MM.1S (cell line): ENCODE data around the gene CNNM4.

Source experiments
- DNase-seq: peaks from one replicate; pipeline ENCODE4 v3.0.0-alpha.2; 2015
- H2AFZ ChIP-seq: fragments of 300-600 bp; sonication (generic); 2 replicates; pipeline ENCODE4 v1.6.0; 2016; ENCODE audit warnings: antibody characterized with exemption, low read length
- H3F3A ChIP-seq: fragments of 300-600 bp; sonication (generic); 2 replicates; pipeline ENCODE4 v1.6.1; 2016; ENCODE audit warnings: mild to moderate bottlenecking, antibody characterized with exemption, low read length, moderate library complexity, mixed read lengths; ENCODE audit not compliant: insufficient read depth
- H3K27ac ChIP-seq: fragments of 300-600 bp; sonication (generic); 2 replicates; pipeline ENCODE4 v1.5.1; 2016; ENCODE audit warnings: mild to moderate bottlenecking, low read length
- H3K27me3 ChIP-seq: fragments of 300-600 bp; sonication (generic); replicated peaks from 2 replicates; pipeline ENCODE4 v1.6.0; 2016; ENCODE audit warnings: low read length; ENCODE audit not compliant: insufficient read depth
- H3K36me3 ChIP-seq: fragments of 300-600 bp; sonication (generic); replicated peaks from 2 replicates; pipeline ENCODE4 v1.6.1; 2016; ENCODE audit warnings: mild to moderate bottlenecking, low read length, mixed read lengths; ENCODE audit not compliant: insufficient read depth
- H3K4me1 ChIP-seq: fragments of 300-600 bp; sonication (generic); 2 replicates; pipeline ENCODE4 v1.6.1; 2016; ENCODE audit warnings: low read length, mixed read lengths
- H3K4me2 ChIP-seq: fragments of 300-600 bp; sonication (generic); 2 replicates; pipeline ENCODE4 v1.6.0; 2016; ENCODE audit warnings: low read depth, low read length
- H3K4me3 ChIP-seq: fragments of 300-600 bp; sonication (generic); 2 replicates; pipeline ENCODE4 v1.5.1; 2016; ENCODE audit warnings: low read length, mixed read lengths
- H3K79me2 ChIP-seq: fragments of 300-600 bp; sonication (generic); 2 replicates; pipeline ENCODE4 v1.6.1; 2016; ENCODE audit warnings: mixed run types, low read length, mixed read lengths
- H3K9ac ChIP-seq: fragments of 300-600 bp; sonication (generic); 2 replicates; pipeline ENCODE4 v1.6.1; 2016; ENCODE audit warnings: low read length, mixed read lengths
- H3K9me2 ChIP-seq: fragments of 300-600 bp; sonication (generic); replicated peaks from 2 replicates; pipeline ENCODE4 v1.6.1; 2016; ENCODE audit warnings: mild to moderate bottlenecking, low read length, mixed read lengths; ENCODE audit not compliant: insufficient read depth
- H3K9me3 ChIP-seq: fragments of 300-600 bp; sonication (generic); replicated peaks from 2 replicates; pipeline ENCODE4 v1.6.1; 2016; ENCODE audit warnings: mild to moderate bottlenecking, low read length, mixed read lengths; ENCODE audit not compliant: insufficient read depth
- H4K20me1 ChIP-seq: fragments of 300-600 bp; sonication (generic); 2 replicates; pipeline ENCODE4 v1.6.1; 2016; ENCODE audit warnings: mild to moderate bottlenecking, low read length, moderate library complexity, mixed read lengths; ENCODE audit not compliant: insufficient read depth
- EZH2 ChIP-seq: fragments of 300-600 bp; sonication (generic); optimal IDR thresholded peaks from 2 replicates; pipeline ENCODE3; 2017; ENCODE audit warnings: low read depth, mild to moderate bottlenecking, antibody characterized with exemption, low read length, mixed read lengths
- EZH2phosphoT487 ChIP-seq: fragments of 300-600 bp; sonication (generic); IDR thresholded peaks from 2 replicates; pipeline ENCODE4 v1.6.1; 2018; ENCODE audit warnings: antibody characterized with exemption, low read length
- TF ChIP-seq, protein P1 (sequence below): fragments of 300-600 bp; sonication (generic); IDR thresholded peaks from 2 replicates; pipeline ENCODE4 v1.5.1; 2016; ENCODE audit warnings: antibody characterized with exemption, low read length, mixed read lengths

The CNNM4 gene

DNA sequence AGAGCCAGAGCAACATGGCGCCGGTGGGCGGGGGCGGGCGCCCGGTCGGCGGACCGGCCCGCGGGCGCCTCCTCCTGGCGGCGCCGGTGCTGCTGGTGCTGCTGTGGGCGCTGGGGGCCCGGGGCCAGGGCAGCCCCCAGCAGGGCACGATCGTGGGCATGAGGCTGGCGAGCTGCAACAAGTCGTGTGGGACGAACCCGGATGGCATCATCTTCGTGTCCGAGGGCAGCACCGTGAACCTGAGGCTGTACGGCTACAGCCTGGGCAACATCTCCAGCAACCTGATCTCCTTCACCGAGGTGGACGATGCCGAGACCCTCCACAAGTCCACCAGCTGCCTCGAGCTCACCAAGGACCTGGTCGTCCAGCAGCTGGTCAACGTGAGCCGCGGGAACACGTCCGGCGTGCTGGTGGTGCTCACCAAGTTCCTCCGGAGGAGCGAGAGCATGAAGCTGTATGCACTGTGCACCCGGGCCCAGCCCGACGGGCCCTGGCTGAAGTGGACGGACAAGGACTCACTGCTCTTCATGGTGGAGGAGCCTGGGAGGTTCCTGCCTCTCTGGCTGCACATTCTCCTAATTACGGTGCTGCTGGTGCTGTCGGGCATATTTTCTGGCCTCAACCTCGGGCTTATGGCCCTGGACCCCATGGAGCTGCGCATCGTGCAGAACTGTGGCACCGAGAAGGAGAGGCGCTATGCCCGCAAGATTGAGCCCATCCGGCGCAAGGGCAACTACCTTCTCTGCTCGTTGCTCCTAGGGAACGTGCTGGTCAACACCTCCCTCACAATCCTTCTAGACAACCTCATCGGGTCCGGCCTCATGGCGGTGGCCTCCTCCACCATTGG is 507 bp downstream of the CNNM4 start:
- Histone ChIP-seq H2AFZ (peak overlapping the region; percentile 52), H3K4me3 (peak overlapping the region; percentile 73), H3K9me2 (no peaks in the 10 kb centered on the region), H3K4me2 (peak overlapping the region; percentile 93), H3K36me3 (no peaks in the 10 kb centered on the region), H4K20me1 (no peaks in the 10 kb centered on the region), H3K27ac (no peak overlapping the region), H3K4me1 (peaks cover 30% of the 10 kb centered on the region), H3K79me2 (peaks cover 31% of the 10 kb centered on the region), H3K9me3 (no peaks in the 10 kb centered on the region), H3F3A (peaks cover 14% of the 10 kb centered on the region; the same call in 1 of the 2 replicates), H3K27me3 (no peaks in the 10 kb centered on the region), H3K9ac (peak overlapping the region; percentile 50; the same call in 1 of the 2 replicates)
- TF ChIP-seq EZH2phosphoT487 (no peak), EZH2 (no peak)
- TF ChIP-seq, protein P1, sequence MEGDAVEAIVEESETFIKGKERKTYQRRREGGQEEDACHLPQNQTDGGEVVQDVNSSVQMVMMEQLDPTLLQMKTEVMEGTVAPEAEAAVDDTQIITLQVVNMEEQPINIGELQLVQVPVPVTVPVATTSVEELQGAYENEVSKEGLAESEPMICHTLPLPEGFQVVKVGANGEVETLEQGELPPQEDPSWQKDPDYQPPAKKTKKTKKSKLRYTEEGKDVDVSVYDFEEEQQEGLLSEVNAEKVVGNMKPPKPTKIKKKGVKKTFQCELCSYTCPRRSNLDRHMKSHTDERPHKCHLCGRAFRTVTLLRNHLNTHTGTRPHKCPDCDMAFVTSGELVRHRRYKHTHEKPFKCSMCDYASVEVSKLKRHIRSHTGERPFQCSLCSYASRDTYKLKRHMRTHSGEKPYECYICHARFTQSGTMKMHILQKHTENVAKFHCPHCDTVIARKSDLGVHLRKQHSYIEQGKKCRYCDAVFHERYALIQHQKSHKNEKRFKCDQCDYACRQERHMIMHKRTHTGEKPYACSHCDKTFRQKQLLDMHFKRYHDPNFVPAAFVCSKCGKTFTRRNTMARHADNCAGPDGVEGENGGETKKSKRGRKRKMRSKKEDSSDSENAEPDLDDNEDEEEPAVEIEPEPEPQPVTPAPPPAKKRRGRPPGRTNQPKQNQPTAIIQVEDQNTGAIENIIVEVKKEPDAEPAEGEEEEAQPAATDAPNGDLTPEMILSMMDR, result peak; percentile 35
- DNase-seq, result no peak

DNA sequence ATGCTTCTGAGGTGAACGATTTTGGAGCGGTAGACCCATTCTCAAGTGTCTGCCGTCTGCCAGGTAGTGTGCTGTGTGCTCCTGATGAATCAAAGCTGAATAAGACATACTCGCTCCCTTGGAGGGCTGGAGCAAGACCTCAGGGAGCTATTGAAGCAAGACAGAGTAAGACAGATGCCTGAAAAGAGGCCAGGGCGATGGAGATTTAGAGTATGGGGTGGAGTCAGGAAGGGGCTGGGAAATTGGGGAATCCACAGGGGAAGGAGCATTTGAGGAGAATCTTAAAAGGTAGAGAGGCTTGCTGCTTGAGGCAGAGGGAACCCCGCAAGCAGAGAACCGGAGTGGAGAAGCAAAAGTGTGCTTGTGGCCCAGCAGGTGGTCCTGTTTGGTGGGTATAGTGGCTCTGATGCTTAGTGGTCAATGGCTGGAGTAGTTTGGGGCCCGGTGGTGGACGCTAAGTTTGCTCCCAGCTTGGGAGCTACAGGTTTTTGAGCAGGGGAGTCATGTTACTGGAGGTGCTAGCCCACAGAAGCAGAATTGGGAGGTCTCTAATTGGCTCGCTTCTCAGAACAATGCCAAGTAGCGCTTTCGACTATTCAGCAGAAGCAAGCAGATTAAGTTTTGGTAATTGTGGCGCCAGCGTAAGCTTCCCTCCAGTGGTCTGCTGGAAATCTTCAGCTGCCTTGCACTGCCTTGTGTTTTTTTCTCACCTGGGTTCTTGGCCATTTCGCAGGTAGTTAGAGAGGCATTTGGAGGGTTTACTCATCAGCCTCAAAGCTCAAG is 2.0 kb downstream of the CNNM4 start:
- Histone ChIP-seq H3K9me3 (no peaks in the 10 kb centered on the region), H3K36me3 (no peaks in the 10 kb centered on the region), H4K20me1 (no peaks in the 10 kb centered on the region), H3K79me2 (peaks cover 40% of the 10 kb centered on the region), H3K4me1 (peaks cover 30% of the 10 kb centered on the region), H3K9me2 (no peaks in the 10 kb centered on the region), H3K27ac (peak overlapping the region; percentile 1; the same call in 1 of the 2 replicates), H3K4me3 (peak overlapping the region; percentile 73), H3F3A (peaks cover 14% of the 10 kb centered on the region; the same call in 1 of the 2 replicates), H3K4me2 (peak overlapping the region; percentile 93), H3K9ac (peak overlapping the region; percentile 43; the same call in 1 of the 2 replicates), H3K27me3 (no peaks in the 10 kb centered on the region), H2AFZ (peak overlapping the region; percentile 30)
- peak; percentile 57 for DNase-seq
- TF ChIP-seq EZH2phosphoT487, result no peak
- TF ChIP-seq, protein P1, result 0 out of 2 replicates have a peak, but pooled peaks have one; percentile 3
- TF ChIP-seq EZH2, result no peak

DNA sequence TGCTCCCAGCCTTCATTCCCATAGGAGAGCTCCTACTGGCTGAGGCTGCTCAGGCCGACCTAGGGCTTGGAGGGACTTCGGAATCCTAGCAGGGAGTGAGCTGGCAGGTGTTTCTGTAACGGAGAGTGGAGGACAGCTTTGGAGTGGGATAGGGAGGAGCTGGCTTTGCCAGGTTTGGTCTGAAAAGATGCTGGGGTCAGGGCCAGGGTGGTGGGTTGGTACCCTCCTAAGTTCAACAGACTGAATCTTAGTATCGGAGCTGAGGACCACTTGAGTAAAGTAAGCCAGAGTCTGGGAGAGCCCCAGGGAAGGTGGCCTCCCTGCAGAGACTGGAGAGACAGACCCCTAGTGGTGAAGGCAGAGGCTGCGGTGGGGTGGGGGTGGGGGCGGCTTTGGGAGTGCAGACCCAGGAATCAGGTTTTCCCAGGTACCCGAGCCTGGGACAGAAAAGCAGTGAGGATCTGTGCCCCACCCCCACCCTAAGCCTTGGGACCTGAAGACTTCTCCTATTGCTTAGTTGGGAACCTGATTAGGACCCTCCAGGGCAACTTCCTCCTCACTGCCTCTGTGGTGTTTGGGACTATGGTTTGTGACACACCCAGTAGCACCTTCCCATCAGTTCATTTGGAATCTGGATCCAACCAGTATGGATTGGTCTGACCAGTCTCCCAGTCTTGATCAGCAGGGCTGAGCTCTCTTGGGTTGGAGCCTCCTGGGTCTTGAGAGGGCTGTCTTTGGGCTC is 3.0 kb downstream of the CNNM4 start:
- DNase-seq, result no peak
- no peaks in the 10 kb centered on the region for H3K36me3 ChIP-seq
- no peaks in the 10 kb centered on the region for H3K9me3 ChIP-seq
- no peaks in the 10 kb centered on the region for H3K27me3 ChIP-seq
- H3F3A ChIP-seq, result peaks cover 14% of the 10 kb centered on the region; the same call in 1 of the 2 replicates
- TF ChIP-seq, protein P1, result peak; percentile 53
- TF ChIP-seq EZH2 (no peak), EZH2phosphoT487 (no peak)
- peaks cover 40% of the 10 kb centered on the region for H3K79me2 ChIP-seq
- H3K9ac ChIP-seq, result peak overlapping the region; percentile 43; the same call in 1 of the 2 replicates
- no peaks in the 10 kb centered on the region for H4K20me1 ChIP-seq
- H3K4me3 ChIP-seq, result peak overlapping the region; percentile 73
- H2AFZ ChIP-seq, result peak overlapping the region; percentile 32; the same call in 1 of the 2 replicates
- peaks cover 30% of the 10 kb centered on the region for H3K4me1 ChIP-seq
- peak overlapping the region; percentile 93 for H3K4me2 ChIP-seq
- no peak overlapping the region for H3K27ac ChIP-seq
- H3K9me2 ChIP-seq, result no peaks in the 10 kb centered on the region
